NCI-H1417 treated with DMSO at 0.1 percent for 48 hours (cell line): ENCODE measurements around the gene SMIM22.
A peak's percentile ranks its signal among the peaks of the same experiment; 100 is the strongest.

Experiments
- DNase-seq: peaks from one replicate; lab custom pipeline; 2025; lab: John Stamatoyannopoulos, UW

Gene SMIM22

DNA sequence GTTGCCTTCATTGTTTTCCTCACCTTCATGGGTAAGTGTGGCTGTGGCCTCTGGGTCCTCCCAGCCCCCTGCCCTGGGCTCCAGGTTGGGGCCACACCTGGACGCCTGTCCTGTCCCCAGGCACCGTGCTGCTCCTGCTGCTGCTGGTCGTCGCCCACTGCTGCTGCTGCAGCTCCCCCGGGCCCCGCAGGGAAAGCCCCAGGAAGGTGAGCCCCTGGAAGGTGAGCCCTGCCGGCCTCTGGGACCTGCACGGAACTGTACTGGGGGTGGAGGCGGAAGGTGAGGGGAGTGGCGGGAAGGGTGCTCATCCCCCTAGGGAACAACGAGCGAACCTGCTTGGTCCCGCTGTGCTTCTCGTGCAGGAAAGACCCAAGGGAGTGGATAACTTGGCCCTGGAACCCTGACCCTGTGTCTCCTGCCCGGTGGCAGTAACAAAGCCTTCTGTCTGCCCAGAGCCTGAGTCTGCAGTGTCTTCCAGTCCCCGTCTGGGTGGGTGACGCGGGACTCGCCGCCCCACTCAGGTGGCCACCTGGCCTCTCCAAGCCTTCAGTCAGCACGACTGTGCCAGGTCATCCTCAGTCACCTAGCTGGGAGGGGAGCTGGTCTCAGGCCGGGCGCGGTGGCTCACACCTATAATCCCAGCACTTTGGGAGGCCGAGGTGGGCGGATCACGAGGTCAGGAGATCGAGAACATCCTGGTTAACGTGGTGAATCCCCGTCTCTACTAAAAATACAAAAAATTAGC lies 831 bp downstream of the SMIM22 start:
- DNase-seq = no peak

DNA sequence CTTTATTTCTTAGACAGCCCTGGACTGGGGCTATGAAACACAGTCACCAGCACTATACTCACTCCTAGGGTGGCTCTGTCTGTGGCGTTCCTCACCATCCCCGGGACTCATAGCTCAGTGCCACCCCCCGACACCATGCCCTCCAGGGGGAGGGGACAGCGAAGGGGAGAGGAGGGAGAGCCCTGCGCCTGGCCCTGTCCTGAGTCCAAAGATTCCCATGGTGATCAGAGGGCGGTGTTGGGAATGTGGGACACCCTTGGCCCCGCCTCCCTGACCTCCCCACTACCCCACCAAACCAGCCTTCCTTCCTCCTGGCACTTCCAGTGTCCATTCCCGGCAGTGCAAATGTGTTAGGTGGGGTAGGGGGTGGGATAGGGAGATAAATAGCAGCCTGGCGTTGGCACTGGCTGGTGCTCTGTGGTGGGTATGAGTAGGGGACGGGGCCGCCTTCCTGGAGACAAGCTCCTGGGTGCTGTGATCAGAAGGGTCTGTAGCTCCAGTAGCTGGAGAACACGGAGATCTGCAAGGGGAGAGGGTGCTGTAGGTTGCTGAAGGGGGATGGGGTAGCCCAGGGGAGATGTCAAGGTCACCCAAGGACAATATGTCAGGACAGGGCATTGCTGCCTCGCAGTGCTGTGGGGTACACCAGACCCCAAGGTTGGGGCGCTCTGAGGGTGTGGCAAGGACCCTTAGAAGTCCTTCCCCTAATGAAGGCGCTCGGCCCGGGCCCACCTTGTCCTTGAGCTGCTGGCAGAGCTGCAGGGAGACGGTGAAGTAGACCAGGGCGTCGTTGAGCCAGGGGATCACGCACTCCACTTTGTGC lies 2.0 kb downstream of the SMIM22 start:
- DNase-seq = no peak

DNA sequence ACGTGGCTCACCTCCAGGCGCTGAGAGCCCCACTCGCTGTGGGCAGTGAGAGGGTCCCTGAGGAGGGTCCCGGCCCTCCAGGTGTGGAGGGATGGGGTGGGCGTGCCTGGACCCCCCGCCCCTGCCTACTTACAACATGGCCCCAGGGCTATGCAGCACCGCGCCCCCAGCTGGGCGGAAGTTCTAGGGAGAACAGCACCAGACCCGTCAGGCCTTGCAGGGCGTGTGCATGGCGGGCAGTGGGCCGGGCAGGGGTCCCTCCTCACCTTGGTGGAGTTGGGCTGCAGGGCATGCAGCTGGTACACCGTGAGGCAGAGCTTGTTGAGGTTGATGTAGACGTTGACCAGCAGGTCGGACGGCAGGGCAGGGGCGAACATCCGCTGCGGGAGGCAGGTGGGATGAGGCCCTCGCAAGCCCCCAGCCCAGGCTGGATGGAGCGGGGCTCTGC lies 2.7 kb downstream of the SMIM22 start:
- no peak for DNase-seq

DNA sequence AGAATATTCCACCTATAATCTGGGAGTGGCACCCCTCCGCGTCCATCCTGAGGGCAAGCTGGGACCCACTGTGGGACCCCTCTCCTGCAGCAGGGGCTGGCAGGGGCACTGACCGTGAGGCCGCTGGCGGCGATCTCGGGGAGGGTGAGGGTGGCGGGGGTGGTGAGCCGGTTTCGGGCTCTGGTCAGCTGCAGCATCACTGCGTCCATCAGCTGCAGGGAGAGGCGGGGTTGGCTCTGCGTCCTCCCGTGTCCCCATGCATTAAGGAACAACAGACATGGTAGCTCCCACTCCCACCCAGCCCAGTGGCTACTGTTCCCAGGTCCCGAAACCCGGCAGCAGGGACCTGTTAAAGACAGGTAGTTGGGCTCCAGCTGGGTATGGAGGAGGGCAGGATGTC lies 3.3 kb downstream of the SMIM22 start:
- no peak for DNase-seq

DNA sequence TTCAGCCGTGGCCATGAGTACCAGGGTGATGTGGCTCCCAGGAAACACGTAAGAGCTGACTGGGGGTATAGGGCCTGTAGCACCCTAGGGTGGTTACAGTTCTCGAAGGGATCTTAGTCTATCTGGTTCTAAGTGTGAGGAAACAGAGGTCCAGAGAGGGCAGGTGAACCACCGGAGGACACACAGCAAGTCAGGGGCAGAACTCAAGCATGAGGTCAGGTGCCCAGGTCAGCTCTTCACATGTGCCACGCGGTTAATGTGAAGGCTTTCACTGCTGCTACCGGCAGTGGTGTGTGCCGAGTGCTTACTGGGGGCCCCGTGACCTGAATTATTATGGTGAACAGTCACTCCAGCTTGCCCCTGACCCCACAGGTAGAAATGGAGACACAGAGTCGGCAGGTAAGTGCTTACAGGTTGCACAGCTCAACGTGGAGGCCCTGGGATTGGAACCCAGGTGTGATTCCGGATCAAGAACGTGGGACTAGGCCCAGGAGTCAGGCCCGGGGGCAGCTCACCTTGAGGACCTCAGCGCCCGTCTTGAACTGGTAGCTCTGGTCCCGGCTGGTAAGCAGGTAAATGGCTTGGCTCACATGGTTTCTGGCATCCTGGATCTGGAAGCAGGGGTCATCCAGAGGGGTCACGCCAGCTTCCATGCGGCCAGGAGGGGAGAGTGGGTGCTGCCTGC lies 4.1 kb downstream of the SMIM22 start:
- DNase-seq = no peak

DNA sequence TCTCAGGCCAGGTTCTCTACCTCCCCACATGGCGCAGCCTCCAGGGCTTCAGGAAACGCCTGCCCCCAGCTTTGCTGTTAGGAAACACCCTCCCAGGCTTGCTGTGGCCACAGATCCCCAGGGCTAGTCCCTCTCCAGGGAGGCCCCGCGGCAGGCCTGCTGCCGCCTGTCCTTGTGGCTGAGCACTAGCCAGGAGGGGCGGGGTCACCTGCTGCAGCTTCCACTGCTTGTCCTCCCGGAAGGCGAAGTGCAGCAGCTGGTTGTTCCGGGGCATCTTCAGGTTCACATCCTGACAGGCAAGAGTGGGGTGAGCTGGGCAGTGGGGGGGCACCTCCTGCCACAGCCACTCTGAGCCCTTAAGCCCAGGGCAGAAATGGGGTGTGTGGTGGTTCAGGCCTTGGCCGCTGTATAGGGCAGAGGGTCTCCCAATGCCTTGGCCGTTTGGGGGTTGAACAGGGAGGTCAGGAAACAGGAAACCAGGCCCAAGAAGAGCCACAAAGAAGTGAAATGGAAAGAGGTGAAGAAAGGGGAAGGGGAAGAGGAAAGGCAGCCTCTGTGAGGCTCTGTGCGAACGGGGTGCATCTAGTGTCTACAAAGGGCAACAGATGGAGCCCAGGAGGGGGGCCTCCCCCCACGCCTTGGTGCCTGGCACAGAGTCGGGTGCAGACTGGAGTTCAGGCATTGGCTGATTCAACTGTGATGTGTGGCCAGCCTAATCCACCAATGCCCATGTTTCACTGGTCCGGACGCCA lies 5.3 kb downstream of the SMIM22 start:
- DNase-seq = no peak

DNA sequence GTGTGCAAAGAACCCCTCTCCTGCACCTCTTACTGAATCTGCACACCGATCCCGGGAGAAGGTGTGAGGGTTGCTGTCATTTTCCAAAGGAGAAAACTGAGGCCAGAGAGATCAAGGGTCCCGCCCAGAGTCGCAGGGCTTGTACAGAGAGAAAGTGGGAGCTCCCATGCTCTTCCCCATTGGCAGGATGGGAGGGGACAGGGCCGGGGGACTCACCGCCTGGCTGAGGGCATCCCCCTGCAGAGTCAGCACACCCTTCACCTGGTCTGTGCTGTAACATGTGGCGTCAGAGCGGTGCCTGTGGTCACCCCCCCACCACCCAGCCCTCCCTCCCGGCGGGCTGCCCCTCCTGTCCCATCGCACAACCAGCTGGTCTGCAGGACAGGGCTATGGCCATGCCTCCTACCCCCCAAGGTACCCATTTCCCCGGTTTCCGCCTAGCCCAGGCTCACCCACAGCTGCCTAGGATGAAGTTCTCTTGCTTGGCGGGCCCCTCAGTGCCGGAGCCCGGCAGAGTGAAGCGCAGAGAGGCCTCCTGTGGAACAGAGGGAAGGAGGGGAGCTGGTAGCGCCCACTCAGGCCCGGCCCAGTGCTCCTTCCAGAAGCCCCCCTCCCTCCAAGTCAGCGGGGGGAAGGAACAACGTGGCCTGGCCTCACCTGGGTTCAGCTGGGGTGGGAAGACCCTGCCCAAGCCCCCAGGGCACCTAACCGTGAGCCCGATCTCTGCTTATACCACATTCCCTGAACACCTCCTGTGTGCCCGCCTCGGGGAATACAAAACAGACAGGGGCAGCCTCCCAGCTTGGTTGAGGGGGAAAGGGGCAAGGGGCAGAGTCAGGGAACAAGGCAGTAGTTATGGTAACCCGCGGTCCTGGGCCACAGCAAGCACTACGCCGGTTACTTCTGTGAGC lies 6.1 kb downstream of the SMIM22 start:
- DNase-seq = no peak

DNA sequence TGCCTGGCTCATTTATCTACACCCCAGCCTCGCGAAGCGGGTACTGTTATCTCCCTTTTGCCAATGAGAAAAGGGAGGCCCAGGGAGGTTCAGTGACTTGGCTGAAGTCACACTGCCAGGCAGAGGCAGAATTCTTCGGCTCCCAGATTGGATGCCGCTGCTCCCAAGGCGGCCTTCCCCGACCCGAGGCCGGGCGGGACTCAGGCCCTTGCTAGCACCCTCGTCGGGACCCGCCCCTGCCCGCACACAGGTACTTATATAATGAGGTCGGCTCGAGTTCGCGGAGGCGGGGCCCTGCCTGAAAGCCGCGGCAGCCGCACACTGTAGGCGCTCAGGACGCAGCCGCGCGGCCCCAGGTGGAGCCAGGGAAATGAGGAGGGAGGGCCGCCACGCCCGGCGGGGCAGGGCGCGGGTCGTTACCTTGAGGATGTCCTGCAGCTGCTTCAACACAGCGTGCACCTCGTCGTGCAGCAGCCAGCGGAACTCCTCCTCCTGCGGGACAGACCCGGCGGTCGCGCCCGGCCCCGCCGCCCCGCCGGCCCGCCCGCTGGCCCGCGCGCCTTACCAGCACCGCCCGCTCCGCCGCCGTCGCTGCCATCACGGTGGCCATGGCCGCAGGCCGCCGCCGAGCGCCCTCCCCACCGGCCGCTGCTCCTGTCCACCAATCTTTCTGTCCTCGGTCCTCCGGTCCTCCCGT lies 6.9 kb downstream of the SMIM22 start, which contains the start of gene ROGDI:
ROGDI (minus strand) TSS at position 672 of the 697 bp plus-strand sequence; CDS start at position 610, 62 bp downstream.
- peak; percentile 20 for DNase-seq

DNA sequence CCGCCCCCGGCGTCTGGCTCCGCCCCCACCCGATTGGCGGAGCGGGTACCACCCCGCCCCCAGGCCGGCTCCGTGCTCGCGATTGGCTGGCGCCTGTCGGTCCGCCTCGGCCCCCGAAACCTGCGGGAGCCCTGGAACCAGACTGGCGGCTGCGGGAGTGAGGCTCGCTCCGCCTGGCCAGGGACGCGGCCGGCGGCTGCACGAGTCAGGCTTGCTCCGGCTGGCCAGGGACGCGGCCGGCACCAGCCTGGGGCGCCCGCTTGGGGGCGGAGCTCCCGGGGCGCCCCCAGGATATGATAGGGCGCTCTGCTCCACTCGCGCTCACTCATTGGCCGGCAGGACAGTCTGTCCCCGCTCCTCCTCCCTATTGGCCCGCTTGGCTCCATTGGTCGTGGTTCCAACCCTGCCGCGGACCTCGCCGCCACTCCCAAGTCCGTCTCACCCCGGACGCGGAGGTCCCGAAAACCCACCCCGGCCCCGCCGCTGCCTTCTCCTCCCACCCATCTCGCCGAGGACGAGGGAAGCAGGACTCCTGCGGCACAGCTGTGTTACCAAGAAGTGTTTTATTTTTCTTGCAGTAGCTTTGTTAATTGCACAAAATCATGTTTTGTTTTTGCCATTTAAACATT lies 7.6 kb downstream of the SMIM22 start:
- DNase-seq = peak; percentile 66

DNA sequence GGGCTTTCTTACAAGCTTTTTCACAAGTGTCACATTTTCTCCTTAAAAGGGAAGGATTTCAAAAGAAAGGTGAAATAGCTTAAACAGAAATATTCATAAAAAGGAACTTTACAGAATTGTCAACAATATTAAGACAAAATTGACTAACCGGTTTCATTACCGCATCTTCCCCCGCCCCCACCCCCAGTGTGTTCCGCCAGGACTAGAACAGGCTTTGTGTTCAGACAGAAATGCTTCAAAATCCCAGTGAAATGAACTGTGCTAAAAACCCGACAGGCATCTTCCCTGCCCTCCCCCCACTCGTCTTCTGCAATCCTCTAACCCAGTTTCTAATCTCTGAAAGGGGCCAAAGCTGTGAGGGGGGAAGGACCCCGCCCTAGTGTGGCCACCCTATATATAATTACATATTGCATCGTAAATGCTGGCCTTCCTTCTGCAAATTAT lies 8.3 kb downstream of the SMIM22 start:
- no peak for DNase-seq

DNA sequence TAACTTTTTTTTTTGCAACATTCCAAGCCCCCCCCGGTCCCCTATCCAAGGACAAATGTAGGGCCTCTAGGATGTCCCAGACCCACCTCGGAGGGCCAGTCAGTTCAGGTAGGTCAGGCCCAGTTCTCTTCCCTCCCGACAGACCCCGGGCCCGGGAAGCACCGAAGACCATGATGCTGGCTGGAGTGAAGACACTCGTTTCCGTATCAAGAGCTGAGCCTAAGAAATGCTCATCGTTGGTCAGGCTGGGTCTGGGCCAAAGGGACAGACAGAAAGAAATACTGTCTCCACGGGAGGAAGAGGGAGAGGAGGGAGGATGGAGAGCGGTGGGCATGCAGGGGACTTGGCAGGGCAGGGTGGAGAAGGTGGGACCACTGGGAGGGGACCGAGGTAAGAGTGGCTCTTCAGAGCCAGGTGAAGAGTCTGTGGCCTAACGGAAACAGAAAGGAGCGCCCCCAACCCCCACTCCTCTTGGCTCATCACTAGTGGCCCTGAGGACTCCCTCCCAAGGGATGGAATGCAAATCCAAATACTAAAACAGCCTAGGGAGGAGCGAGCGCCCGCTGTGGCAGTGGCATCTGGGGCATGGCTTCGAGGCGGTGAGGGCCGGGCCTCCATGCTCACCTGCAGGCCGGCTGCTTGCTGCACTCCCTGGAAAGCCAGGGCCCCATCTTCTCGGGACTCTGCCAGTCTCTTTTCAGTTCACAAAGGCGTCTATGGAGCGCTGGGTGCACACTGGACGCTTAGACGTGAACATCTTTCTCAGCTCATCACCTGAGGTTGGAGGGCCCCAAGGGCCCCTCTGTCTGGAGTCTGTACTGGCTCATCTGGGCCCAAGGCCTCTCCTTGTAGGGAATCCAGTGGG lies 9.0 kb downstream of the SMIM22 start:
- DNase-seq = no peak

DNA sequence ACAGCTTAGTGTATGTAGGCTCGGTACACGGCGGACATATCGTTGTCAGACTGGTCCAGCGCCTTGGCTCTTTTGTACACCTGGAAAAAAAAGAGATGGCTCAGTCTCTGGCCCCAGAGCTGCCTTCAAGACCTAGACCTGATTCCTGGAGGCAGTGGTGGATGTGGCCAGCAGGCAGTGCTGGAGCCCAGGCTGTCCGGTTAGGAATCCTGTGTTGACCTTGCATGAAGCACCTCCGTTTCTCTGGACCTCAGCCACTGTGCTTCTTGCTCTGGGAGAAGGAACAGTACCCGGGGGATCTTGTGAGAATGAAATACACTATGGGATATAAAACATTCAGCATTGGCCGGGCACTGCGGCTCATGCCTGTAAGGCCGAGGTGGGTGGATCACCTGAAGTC lies 10.1 kb downstream of the SMIM22 start:
- no peak for DNase-seq

DNA sequence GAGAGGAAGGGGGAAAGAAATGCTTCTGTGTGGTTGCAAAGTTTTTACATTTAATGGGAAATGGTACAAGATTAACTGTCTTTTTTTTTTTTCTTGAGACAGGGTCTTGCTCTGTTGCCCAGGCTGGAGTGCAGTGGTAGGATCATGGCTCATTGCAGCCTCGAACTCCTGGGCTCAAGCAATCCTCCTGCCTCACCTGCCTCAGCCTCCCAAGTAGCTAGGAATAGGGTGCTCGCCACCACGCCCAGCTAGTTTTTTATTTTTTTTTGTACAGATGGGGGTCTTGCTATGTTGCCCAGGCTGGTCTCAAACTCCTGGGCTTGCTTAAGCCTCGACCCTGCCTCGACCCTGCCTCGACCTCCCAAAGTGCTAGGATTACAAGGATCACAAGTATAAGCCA lies 11.1 kb downstream of the SMIM22 start:
- no peak for DNase-seq

DNA sequence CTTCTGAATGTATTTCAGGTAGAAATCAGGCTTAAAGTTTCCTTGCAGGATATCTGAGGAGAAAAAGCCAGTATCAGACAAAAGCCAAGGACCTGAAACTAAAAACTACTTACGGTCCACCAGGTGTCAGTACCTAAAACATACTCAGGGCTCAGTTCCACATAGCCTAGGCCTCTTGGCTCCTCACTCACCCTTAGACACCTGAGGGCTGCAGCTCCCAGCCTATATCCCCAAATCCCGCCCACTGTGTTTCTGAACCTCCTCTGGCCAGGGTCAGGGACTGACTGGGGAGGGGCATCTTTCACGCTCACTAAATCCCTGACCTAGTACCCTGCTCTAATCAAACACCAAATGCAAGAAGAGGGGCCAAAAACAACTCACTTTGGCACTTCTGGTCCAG lies 16.1 kb downstream of the SMIM22 start:
- no peak for DNase-seq

DNA sequence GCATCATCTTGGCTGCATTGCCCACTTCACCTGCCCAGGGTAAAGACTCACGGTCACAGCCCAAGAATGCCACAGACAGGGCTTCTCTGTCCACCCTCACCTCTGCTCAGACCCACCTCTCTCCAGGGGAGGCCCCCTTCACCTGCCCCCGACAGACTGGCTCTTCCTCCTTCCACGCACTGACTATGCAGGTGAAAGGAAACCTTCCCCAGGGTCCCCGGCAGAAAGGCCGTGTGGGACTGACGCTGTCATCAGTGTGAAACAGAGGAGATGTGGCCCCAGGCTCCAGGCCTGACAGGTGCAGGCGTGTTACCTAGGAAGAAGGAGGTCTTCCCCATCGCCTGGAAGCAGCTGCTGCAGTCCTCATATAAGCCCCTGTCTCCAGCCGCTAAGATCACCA lies 16.6 kb downstream of the SMIM22 start:
- no peak for DNase-seq

DNA sequence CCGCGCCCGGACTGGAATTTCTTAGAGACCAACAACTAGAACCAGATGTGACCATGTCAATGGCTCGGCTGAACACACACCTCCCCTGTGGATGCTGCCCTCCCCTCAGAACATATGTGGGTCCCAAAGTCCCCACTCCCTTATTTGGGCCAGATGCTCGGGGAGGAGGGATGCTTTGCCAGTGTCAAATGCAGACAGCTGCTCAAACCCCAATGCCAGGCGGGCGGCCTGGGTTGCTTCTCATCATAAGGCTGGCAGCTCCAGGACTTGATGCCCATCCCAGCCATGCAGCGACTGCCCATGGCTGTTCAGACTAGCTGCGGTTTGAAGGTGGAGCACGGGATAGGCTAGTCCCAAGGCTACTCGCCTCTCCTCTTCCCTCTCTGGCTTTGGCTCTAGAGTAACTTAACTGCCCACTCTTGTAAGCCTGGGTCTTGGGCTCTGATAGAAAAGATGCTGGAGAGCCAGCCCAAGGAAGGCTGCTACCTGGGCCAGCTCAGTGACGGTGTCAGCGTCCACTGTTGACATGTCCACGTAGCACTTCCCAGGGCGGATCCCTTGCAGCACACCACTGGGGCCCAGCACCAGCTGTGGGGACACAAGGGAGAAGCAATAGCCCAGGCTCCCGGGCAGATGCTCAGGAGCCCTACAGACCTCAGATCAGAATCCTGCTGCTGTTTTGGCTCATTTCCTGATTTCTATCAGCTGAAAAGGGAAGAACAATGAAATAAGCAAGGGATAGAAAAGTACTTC lies 18.3 kb downstream of the SMIM22 start:
- DNase-seq = no peak

DNA sequence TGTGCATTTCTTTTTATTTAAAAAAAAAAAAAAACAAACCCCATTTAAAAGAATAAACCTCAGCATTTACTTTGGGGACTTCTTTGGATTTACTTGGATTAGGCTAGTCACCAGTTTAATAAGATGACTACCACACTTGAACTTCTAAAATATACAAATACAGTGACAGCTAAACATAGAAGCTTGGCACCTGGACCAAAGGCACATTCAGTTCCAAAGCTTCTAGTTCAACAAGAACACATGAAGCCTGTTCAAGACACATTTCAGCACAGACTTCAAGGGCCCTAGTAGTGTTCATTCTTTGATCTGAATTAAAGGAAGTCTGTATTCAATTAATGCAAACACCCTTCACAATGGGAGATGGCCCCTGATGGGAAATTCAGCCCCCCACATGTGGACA lies 18.9 kb downstream of the SMIM22 start:
- no peak for DNase-seq
